ENCODE results near the gene CAMK4.

Gene CAMK4

DNA sequence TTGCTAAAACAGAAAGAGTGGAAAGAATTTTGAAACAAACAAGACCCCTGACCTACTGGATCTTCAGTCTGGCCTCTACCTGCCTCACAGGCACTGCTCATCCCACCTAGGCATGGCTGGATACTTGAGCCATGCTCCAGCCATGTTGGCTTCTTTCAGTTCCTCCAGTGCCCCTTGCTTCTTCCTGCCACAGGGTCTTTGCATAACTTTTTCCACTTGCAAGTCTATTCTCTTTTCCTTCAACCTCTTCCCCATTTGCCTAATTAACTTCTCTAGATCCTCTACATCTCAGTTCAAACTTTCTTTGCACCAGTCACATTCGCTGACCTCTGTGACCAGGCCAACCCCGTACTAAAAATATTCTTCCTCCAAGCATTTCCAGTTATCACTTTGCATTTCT is 237.8 kb downstream of the CAMK4 start:
- no peak for TF ChIP-seq EZH2phosphoT487 (IDR thresholded peaks at IDR 0.05; ENCODE audit: borderline replicate concordance, low read length)
- Histone ChIP-seq H4K20me1 (ENCODE audit: control insufficient read depth, insufficient read depth, low read depth, low read length) (no peaks in the 10 kb centered on the region), H3K27me3 (ENCODE audit: control insufficient read depth, low read length) (no peaks in the 10 kb centered on the region), H3K4me3 (ENCODE audit: low read length) (no peak overlapping the region), H3K27ac (ENCODE audit: low read depth, low read length) (no peak overlapping the region), H3K4me2 (ENCODE audit: low read length) (no peak overlapping the region), H3K9me3 (ENCODE audit: control insufficient read depth, insufficient read depth, low read length) (no peaks in the 10 kb centered on the region), H3K4me1 (ENCODE audit: control insufficient read depth, low read length) (no peaks in the 10 kb centered on the region), H3K9me2 (replicated peaks; ENCODE audit: control insufficient read depth, low read length) (no peaks in the 10 kb centered on the region), H3F3A (ENCODE audit: control insufficient read depth, insufficient read depth) (no peaks in the 10 kb centered on the region), H3K36me3 (ENCODE audit: control insufficient read depth, low read length) (no peaks in the 10 kb centered on the region), H3K79me2 (ENCODE audit: control insufficient read depth, low read length) (no peaks in the 10 kb centered on the region)

GRCh38 chr5:111463311-111463710 is 239.1 kb downstream of the CAMK4 start:
- no peaks in the 10 kb centered on the region for H3F3A ChIP-seq (ENCODE audit: control insufficient read depth, insufficient read depth)
- no peaks in the 10 kb centered on the region for H4K20me1 ChIP-seq (ENCODE audit: control insufficient read depth, insufficient read depth, low read depth, low read length)
- H3K27ac ChIP-seq (ENCODE audit: low read depth, low read length): no peak overlapping the region
- no peaks in the 10 kb centered on the region for H3K9me2 ChIP-seq (replicated peaks; ENCODE audit: control insufficient read depth, low read length)
- no peaks in the 10 kb centered on the region for H3K4me1 ChIP-seq (ENCODE audit: control insufficient read depth, low read length)
- H3K4me3 ChIP-seq (ENCODE audit: low read length): no peak overlapping the region
- no peak for TF ChIP-seq CTCF (IDR thresholded peaks at IDR 0.05; ENCODE audit: low read depth, low read length, poor library complexity, severe bottlenecking)
- TF ChIP-seq EZH2phosphoT487 (IDR thresholded peaks at IDR 0.05; ENCODE audit: borderline replicate concordance, low read length): no peak
- no peaks in the 10 kb centered on the region for H3K79me2 ChIP-seq (ENCODE audit: control insufficient read depth, low read length)
- H3K9me3 ChIP-seq (ENCODE audit: control insufficient read depth, insufficient read depth, low read length): no peaks in the 10 kb centered on the region
- no peaks in the 10 kb centered on the region for H3K27me3 ChIP-seq (ENCODE audit: control insufficient read depth, low read length)
- H3K36me3 ChIP-seq (ENCODE audit: control insufficient read depth, low read length): no peaks in the 10 kb centered on the region
- no peak overlapping the region for H3K4me2 ChIP-seq (ENCODE audit: low read length)

DNA sequence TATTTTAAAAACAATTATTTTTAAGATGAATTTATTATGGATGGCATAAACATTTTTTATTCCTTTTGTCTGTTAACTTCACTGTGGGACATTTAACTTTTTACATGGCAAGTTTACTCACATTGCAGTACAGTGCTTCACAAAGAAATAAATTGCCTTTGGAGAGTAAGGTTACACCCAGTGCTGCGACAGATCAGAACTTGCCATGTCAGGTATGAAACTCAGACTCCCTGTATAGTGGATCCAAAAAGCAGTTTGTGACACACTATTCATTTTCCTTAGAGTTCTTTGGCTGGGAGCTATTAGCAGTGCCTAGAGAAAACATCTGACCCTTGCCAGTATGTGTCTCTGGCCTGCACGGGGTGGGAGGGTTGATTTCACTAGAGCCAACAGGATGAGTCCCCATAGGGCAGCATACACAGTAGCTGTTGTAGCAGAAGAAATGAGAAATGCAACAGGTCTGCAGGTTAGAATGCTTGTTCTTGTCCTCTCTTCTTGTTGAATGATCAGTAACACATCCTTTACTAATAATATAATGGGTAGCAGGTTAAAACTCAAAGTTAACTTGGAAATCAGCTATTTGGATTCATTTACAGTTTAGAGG is 245.2 kb downstream of the CAMK4 start:
- no peak overlapping the region for H3K4me3 ChIP-seq (ENCODE audit: low read length)
- H3K9me2 ChIP-seq (replicated peaks; ENCODE audit: control insufficient read depth, low read length): no peaks in the 10 kb centered on the region
- no peaks in the 10 kb centered on the region for H3K27me3 ChIP-seq (ENCODE audit: control insufficient read depth, low read length)
- TF ChIP-seq CTCF (IDR thresholded peaks at IDR 0.05; ENCODE audit: low read depth, low read length, poor library complexity, severe bottlenecking): no peak
- no peaks in the 10 kb centered on the region for H3F3A ChIP-seq (ENCODE audit: control insufficient read depth, insufficient read depth)
- H3K79me2 ChIP-seq (ENCODE audit: control insufficient read depth, low read length): no peaks in the 10 kb centered on the region
- no peaks in the 10 kb centered on the region for H4K20me1 ChIP-seq (ENCODE audit: control insufficient read depth, insufficient read depth, low read depth, low read length)
- no peak overlapping the region for H3K4me2 ChIP-seq (ENCODE audit: low read length)
- H3K4me1 ChIP-seq (ENCODE audit: control insufficient read depth, low read length): no peaks in the 10 kb centered on the region
- no peak overlapping the region for H3K27ac ChIP-seq (ENCODE audit: low read depth, low read length)
- no peaks in the 10 kb centered on the region for H3K36me3 ChIP-seq (ENCODE audit: control insufficient read depth, low read length)
- no peaks in the 10 kb centered on the region for H3K9me3 ChIP-seq (ENCODE audit: control insufficient read depth, insufficient read depth, low read length)

- H3F3A ChIP-seq (ENCODE audit: control insufficient read depth, insufficient read depth): no peaks in the 10 kb centered on the region
- H3K9me2 ChIP-seq (replicated peaks; ENCODE audit: control insufficient read depth, low read length): no peaks in the 10 kb centered on the region
- no peaks in the 10 kb centered on the region for H3K9me3 ChIP-seq (ENCODE audit: control insufficient read depth, insufficient read depth, low read length)
- no peak overlapping the region for H3K27ac ChIP-seq (ENCODE audit: low read depth, low read length)
- TF ChIP-seq CTCF (IDR thresholded peaks at IDR 0.05; ENCODE audit: low read depth, low read length, poor library complexity, severe bottlenecking): no peak
- TF ChIP-seq EZH2phosphoT487 (IDR thresholded peaks at IDR 0.05; ENCODE audit: borderline replicate concordance, low read length): no peak
- no peaks in the 10 kb centered on the region for H3K36me3 ChIP-seq (ENCODE audit: control insufficient read depth, low read length)
- H3K4me3 ChIP-seq (ENCODE audit: low read length): no peak overlapping the region
- no peaks in the 10 kb centered on the region for H4K20me1 ChIP-seq (ENCODE audit: control insufficient read depth, insufficient read depth, low read depth, low read length)
- no peaks in the 10 kb centered on the region for H3K27me3 ChIP-seq (ENCODE audit: control insufficient read depth, low read length)
- H3K4me1 ChIP-seq (ENCODE audit: control insufficient read depth, low read length): no peaks in the 10 kb centered on the region
- H3K79me2 ChIP-seq (ENCODE audit: control insufficient read depth, low read length): no peaks in the 10 kb centered on the region
- no peak overlapping the region for H3K4me2 ChIP-seq (ENCODE audit: low read length)
Measured at GRCh38 chr5:111469903-111470302, 245.7 kb downstream of the CAMK4 start.
